Suprapubic skin (tissue), 3 donors: ENCODE measurements around the gene ELMO1.

ENCODE experiments used
- EP300 ChIP-seq: sonication (generic); formaldehyde crosslinking; IDR thresholded peaks from one replicate; pipeline ENCODE4 v1.6.1; 2017; ENCODE audit warnings: antibody characterized with exemption
- TF ChIP-seq, protein P1 (sequence below), 2 donors: fragments of 200-600 bp in 1 of 2; fragments of 450-650 bp in 1 of 2; sonication (generic) in 1 of 2; IDR thresholded peaks; one replicate each; pipeline ENCODE4 v1.5.1; 2016 to 2019; ENCODE audit warnings: antibody characterized with exemption in 2 of 2, mild to moderate bottlenecking in 1 of 2, moderate library complexity in 1 of 2

- TF ChIP-seq, protein P1, sequence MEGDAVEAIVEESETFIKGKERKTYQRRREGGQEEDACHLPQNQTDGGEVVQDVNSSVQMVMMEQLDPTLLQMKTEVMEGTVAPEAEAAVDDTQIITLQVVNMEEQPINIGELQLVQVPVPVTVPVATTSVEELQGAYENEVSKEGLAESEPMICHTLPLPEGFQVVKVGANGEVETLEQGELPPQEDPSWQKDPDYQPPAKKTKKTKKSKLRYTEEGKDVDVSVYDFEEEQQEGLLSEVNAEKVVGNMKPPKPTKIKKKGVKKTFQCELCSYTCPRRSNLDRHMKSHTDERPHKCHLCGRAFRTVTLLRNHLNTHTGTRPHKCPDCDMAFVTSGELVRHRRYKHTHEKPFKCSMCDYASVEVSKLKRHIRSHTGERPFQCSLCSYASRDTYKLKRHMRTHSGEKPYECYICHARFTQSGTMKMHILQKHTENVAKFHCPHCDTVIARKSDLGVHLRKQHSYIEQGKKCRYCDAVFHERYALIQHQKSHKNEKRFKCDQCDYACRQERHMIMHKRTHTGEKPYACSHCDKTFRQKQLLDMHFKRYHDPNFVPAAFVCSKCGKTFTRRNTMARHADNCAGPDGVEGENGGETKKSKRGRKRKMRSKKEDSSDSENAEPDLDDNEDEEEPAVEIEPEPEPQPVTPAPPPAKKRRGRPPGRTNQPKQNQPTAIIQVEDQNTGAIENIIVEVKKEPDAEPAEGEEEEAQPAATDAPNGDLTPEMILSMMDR (IDR thresholded peaks at IDR 0.05) = no peak
- no peak for TF ChIP-seq EP300
Observed at GRCh38 chr7:37093257-37093656, 355.4 kb downstream of the ELMO1 start.
